ENCODE data around the gene DPH1.

DPH1 gene

GRCh38 chr17:2030779-2031163 lies 818 bp downstream of the DPH1 start:
- DNase-seq: no peak

- DNase-seq: no peak
These were observed 3.2 kb downstream of the DPH1 start for GRCh38 chr17:2033153-2033552.

- DNase-seq: peak; percentile 31
These were observed 4.2 kb downstream of the DPH1 start for GRCh38 chr17:2034157-2034556.

- DNase-seq: no peak
These were observed 5.0 kb downstream of the DPH1 start for GRCh38 chr17:2034806-2035540.

- no peak for DNase-seq
These were observed 5.9 kb downstream of the DPH1 start for GRCh38 chr17:2035541-2036488.

GRCh38 chr17:2037155-2037554 lies 7.2 kb downstream of the DPH1 start:
- DNase-seq: no peak

- DNase-seq: no peak
These were observed 10.4 kb downstream of the DPH1 start for GRCh38 chr17:2040219-2040827.

- DNase-seq: peak; percentile 35
These were observed 11.1 kb downstream of the DPH1 start for GRCh38 chr17:2040942-2041560.

- peak; percentile 88 for DNase-seq
These were observed 11.8 kb downstream of the DPH1 start, which contains the start of gene OVCA2 for GRCh38 chr17:2041561-2042389. TSS of gene OVCA2 (plus strand) at chr17:2042022. CDS start at chr17:2042048, 26 bp downstream.

GRCh38 chr17:2042390-2042847 lies 12.5 kb downstream of the DPH1 start:
- DNase-seq: peak; percentile 23

GRCh38 chr17:2042933-2043332 lies 13.0 kb downstream of the DPH1 start:
- DNase-seq: no peak

- no peak for DNase-seq
These were observed 13.8 kb downstream of the DPH1 start for GRCh38 chr17:2043785-2044184.

GRCh38 chr17:2044263-2044894 lies 14.4 kb downstream of the DPH1 start:
- no peak for DNase-seq

- DNase-seq: no peak
These were observed 17.6 kb downstream of the DPH1 start for GRCh38 chr17:2047590-2047989.

GRCh38 chr17:2048805-2049204 lies 18.9 kb downstream of the DPH1 start:
- no peak for DNase-seq

- peak; percentile 36 for DNase-seq
These were observed 19.7 kb downstream of the DPH1 start for GRCh38 chr17:2049333-2050299.

GRCh38 chr17:2050300-2051060 lies 20.5 kb downstream of the DPH1 start:
- no peak for DNase-seq

- no peak for DNase-seq
These were observed 21.3 kb downstream of the DPH1 start for GRCh38 chr17:2051061-2051932.

Data from NCI-H1694 treated with DMSO at 0.1 percent for 48 hours (cell line).